HG02884 (cell line): ENCODE data around the gene CUX1.

Experiments used
- ATAC-seq: cut with Tn5 transposase; IDR thresholded peaks from one replicate; pipeline ENCODE4 v1.9.1; 2021; ENCODE audit warnings: mild to moderate bottlenecking, moderate library complexity; ENCODE audit not compliant: unreplicated experiment

CUX1 gene

DNA sequence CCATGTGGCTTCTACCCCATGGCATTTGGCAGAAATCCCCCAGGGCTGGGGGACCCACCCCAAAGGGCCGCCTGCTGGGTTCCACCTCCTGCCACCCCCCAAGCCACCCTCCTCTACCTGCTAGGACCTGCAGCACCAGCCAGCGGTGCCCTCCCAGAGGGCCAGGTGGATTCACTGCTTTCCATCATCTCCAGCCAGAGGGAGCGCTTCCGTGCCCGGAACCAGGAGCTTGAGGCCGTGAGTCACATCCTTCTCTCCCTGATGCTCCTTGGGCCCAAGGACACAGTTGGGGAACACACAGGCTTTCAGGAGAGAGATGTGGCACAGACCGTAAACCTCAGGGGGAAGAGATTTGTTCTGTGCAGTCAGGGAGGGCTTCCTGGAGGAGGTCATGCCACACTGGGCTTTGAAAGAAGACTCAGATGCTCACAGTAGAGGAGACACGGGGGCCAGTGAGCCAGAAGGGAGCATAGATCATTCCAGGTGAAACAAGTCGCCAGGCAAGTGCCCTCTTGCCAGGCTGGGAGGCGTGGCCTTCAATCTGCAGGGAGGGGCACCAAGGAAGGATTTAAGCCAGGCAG lies 457.8 kb downstream of the CUX1 start:
- ATAC-seq: no peak

GRCh38 chr7:102277901-102278300 lies 460.5 kb downstream of the CUX1 start:
- no peak for ATAC-seq

DNA sequence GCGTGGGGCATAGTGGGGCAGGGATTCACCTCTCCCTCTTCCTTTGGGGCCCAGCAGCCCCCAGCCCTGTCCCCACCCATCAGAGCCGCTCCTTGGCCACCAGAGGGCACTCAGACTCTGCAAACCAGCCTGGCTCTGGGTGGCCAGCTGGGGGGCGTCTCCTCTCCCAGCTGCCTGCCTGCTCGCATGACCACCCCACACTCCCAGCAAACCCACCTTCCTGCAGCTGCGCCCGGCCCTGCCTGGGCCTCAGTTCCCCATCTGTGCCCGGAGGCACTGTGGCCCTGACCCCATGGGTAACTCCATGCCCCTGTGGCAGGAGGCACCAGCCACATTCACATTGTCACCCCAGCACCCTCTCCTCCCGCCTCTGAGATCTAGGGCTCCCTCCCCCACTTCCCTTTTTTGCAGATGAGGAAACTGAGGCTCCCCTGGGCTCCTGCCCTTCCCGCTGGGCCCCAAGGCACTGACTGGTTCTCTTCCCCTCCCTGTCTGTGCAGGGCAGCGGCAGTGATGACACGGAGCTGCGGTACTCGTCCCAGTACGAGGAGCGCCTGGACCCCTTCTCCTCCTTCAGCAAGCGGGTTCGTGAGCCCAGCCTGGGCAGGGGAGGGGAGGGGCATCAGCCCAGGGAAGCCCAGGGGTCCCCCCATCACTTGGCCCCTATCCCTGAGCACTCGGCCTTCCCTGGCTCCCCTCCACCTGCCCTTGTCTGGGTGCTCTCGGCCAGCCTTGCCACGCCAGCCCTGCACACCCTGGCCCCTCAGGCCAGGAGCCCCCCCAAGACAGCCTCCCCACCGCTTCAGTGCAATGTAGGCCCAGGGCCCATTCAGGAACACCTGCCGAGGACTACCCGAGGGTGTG lies 462.3 kb downstream of the CUX1 start:
- peak; percentile 64 for ATAC-seq

DNA sequence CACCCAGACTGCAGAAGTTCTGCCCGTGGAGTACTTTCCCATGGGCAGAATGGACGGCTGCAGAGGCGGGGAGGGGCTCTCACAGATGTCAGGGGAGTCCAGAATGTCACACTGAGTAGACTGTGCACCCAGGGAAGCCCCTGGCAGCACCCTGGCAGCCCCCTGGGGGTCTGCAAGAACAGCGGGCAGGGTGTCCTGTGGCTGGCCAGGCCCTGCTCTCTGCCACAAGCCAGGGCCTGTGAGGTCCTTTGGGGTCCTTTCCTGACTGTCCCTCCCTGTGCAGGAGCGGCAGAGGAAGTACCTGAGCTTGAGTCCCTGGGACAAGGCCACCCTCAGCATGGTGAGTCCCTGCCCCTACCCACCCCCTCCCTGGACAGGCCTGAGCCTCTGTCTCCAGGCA lies 463.1 kb downstream of the CUX1 start:
- ATAC-seq: no peak

GRCh38 chr7:102281785-102282184 lies 464.4 kb downstream of the CUX1 start:
- no peak for ATAC-seq

DNA sequence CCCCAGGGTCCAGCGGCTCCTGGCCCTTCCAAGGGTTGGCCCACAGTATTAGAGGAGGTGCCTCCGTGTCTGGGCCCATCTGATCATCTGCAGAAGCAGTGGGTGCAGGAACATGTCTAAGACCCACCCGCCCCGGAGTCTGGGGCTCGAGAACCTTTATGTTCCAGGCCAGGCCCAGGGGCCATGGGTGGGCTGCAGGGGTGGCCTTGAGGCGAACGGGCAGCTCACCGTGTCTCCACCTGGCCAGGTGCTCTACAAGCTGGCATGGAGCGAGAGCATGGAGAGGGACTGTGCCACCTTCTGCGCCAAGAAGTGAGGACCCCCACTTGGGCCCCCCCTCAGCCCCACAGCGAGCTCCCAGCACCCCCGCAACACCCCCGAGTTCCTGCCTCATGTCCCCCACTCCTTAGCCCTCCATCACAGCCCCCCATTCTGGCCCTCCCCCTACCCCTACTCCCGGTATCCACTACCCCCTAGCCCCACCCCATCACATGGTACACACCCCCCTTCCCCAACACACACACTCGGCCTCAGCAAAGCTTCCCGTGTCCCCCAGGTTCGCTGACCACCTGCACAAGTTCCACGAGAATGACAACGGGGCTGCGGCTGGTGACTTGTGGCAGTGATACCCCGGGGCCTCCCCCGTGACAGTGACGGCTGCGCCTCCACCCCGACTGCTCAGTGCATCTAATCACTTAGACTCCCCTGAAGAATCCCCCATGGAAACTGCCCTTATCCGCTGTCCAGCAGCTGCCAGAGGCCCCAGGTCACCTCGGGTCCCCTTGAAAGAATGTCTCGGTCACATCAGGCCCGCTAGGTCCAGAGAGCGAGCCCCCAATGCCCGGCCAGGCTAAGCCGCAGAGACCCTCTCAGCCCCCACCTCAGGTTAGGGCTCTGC lies 465.3 kb downstream of the CUX1 start:
- ATAC-seq: no peak

DNA sequence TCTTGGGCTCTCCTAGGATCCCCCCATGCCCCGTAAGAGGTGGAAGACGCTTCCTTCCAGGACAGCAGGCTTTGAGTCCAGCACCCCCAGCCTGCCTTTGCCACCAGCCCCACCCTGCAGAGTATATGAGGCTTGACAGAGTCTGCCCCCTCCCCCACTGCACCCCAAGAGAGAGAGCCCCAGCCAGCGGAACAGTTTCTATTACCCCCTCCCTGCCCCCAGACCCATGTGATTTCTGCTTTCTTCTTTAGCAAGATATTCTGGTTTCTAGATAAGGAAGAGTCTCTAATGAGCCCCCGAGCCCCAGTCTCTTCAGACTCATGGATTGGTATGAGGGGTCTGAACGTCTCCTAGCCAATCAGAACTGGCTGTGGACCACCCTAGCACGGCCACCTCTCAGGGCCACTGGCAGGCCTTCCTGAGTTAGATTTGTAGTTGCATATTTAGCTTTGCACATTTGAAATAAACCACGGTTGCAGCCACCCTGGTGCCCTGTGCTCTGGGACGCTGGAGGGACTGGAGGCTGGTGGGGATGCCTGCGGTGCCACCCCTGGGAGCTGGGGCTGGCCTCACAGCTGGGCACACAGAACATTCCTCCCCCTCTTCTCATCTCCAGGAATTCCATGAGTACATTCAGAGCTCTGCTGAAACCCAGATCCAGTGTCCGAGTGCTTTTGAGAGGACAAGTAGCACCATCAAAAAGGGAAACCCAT lies 466.2 kb downstream of the CUX1 start:
- ATAC-seq: no peak

DNA sequence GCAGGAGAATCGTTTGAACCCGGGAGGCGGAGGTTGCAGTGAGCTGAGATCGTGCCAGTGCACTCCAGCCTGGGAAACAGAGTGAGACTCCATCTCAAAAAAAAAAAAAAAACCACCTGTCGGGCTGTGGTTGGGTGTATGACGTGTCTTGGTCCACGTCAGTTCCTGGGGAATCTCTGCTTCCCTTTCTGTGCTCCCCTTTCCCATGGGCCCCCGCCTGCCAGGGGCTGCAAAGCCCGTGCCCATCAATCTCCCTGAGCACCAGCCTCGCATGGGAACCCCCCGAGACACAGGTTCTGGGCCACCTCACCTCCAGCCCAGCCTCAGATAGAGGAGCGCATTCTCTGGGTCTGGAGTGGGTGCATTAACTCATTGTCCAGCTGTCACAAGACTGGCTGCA lies 467.0 kb downstream of the CUX1 start:
- no peak for ATAC-seq

DNA sequence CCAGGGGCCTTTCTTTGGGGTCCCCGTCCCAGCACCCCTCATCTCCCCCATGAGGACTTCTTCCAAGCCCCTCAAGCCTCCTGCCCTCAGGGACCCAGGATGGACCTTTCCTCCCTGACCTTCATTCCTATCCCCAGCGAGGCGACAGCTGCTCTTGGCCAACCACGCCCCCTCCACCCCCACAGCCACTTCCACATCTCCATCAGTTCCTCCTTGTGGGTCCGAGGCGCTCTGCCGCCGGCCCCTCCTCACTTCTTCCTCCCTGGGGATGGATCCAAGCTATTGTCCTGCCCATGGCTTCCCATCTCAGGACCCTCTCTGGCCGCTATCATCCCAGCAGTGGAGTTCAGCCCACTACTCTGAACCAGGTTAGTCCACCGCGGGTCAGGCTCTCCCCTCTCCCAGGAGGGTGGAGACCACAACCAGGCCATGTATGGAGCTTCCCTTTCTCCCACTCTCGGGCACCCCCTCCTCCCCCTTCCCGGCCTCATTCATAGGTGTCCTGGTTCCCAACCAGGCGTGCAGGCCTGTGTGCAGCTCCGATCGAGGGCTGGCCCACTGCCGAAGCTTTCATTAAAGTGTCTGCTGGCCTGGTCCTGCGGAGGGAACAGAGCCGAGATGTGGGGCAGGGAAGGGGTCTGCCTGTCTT lies 467.6 kb downstream of the CUX1 start:
- no peak for ATAC-seq

DNA sequence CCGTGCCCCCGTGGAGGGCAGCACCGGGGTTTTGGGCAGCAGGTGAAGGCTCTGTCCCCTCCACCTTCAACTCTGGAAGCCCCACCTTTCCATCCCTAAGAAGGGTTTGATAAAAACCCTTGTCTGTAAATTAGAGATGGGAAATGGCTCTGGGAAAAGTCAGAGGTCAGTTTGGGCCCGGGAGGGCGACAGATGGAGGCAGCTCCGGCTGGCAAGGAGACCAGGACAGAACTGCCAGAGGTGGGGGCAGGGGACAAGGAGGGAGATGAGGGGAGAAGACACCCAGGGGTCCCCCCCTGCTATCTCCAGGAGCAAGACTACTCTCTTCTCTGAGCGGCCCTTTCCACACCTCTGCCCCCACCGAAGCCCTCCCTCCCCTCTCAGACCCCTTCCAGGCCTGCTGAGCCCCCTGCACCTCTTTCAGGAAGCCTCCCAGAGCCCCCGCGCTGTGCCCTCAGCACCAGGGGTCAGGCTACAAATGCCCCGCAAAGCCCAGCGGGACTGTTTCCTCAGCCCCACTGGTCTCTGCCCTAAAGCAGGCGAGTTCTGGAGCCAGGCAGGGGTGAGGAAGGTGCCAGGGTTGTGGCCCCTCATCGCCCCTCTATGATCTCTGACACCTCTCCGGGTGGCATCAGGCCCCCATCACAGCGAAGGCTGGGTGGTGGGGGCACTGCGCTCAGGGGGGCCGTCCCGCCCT lies 468.3 kb downstream of the CUX1 start:
- ATAC-seq: no peak

DNA sequence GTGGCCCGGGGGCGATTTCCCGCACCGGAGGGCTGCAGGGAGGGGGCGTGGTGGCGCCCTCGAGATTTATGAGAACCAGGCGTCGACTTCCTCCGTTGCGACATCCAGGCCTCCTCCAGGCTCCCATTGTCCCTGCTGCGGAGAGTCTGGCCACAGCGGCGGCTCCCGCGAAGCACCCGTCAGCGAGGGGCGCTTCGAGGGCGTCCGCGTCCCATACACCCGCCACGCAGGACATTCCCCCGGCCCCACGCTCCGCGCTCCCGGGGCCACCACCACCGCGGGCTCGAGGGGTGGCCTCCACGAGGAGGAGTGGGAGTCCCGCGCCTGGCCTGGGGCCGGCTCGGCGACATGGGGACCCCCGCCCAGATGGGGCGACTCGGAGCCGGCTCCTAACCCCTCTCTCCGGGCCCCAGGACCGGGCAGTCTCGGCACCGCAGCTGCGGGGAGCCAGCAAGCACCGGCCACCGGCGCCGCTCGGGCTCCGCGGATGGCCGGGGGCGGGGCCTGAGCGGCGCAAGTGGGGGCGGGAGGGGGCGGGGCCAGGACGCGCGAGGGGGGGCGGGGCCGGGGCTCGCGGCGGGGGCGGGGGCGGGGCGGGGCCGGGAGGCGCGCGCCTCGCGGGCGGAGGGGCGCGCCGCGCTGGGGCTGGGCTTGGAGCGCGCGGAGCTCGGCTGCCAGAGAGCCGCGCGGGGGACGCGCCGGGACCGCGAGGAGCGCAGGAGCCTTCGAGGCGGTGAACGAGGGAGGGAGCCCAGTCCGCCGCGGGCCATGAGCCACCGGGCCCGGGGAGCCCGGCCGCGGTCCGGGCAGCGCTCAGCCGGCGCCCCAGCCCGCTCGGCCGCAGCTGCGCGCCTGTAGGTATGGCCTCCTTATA lies 469.0 kb downstream of the CUX1 start, which contains the start of gene SH2B2:
TSS of gene SH2B2 (plus strand) at position 632 of the 874 bp plus-strand sequence. CDS start 13,683 bp downstream, outside the sequence.
- no peak for ATAC-seq

DNA sequence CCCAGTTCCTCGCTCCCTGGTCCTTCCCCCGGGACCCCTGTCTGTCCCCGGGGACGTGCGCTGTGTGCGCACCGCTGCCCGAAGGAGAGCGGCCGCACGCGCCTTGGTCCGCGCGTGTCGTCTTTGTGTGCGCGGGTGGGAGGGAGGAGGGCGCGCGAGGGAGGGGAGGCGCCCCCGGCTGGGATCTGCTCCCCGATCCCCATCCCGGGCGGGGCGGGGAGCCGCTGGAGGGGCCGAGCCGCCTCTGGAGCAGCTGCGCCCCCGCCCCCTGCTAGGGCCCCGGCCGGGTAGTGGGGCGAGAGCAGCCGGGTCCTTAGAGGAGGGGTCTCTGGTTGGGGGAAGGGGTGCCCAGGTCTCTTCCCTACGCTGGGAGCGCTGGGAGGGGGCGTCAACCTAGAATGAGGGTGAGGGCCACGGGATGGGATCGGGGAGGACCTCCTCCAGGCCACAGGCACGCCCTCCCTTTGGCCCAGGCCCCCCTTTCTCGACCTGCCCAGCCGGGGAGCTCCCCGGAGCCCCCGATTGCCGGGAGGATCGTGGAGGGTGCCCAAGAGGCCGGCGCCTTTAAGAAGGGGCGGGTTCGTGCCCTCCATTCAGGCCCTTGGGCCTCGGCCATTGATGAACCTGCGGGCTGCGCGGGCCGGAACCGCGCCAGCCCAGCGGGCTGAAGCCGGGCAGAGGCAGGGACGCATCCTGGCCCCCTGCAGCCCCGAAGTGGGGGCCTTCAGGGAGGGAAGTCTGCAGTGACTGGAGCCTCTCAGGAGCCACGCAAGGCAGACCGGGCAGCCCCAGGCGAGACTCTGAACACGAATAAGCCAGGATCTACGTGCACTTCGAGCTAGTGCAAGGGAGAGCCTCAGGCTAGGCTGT lies 469.9 kb downstream of the CUX1 start:
- ATAC-seq: no peak

DNA sequence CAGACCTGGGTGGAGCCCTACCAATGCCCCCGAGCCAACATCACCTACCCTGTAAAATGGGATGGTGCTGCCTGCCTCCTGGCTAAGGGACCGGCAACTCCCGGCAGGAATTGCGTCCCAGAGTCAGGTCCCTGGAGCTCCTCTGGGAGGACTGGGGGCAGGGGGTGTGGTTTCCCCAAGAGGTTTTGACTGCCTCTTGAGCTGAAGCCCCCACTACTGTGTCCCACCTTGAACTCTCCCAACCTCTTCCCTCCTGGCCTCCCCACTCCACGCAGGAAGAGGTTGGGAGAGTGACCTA lies 470.5 kb downstream of the CUX1 start:
- ATAC-seq: no peak

DNA sequence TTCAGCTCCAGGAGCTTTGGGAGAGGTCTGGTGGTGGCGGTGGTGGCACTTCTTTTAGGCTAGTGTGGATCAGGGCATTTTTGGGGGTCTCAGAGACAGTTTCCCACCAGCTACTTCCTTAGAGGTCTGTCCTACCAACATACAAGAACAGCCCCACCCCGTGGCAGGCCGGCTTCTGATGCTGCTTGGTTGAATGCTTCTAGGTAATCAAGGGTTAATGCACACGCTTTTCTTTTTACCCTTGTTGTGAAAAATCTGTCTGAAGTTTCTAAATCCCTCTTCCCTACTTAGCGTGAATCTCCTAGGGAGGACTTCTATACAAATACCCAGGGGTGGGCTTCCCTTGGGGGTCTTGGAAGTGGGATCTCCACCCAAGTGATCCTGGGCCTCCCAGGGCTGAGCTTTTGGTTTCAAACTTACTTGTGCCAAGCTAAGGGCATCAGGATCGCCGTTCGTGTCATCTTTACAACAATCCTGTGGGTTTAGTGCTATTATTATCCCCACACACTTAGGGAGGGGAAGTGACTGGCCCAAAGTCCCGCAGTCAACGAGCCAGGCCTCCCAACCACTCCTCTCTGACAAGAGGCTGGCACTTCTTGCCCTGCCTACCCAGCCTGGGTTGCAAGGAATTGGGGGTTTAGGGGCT lies 471.0 kb downstream of the CUX1 start:
- no peak for ATAC-seq

GRCh38 chr7:102289057-102289456 lies 471.6 kb downstream of the CUX1 start:
- no peak for ATAC-seq

DNA sequence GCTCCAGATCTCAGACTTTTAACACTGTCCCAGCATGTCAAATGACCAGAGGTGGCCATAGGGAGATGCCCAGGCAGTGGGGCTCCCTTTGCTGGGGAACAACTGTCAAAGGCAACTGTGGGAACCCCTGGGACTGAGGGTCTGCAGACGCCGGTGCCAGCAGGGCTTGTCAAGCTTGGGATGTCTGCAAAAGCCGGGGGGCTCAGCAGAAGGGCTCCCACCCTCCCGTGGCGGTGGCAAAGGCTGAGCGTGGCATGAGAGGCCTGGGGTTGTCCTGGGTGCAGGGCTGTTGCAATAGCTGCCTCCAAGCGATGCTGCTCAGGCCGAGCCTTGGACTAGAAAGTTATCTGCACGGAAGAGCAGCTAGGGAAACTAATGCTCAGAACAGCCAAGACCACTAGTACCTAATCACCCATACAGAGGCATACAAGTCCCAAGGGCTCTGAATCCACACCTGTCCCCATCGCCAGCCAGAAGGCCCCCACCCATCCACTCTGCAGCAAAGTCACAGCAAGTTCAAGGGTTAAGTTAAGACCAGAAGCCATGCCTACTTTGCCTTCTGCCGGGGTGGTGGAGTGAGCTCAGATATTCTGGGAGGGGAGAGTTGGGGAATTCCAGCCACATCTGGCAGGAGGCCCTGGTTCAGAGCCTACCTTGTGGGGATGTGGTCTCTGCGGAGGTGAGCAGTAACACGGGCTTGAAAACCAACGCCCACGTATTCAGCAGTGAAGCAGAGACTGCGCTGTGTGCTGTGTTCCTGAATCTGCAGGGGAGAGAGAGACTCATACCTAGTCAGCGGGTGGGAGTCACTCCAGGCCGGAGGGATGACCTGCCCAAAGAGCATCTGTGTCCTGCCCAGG lies 473.9 kb downstream of the CUX1 start:
- ATAC-seq: peak; percentile 55

- ATAC-seq: no peak
These were observed 474.5 kb downstream of the CUX1 start for GRCh38 chr7:102291916-102292267.
